HG02981 (cell line): Measurements from ENCODE around the gene INTS11.
A peak's percentile ranks its signal among the peaks of the same experiment; 100 is the strongest.

Experiments
- ATAC-seq: cut with Tn5 transposase; IDR thresholded peaks from one replicate; pipeline ENCODE4 v1.9.1; 2021; ENCODE audit warnings: mild to moderate bottlenecking, moderate library complexity; ENCODE audit not compliant: unreplicated experiment

INTS11 gene

DNA sequence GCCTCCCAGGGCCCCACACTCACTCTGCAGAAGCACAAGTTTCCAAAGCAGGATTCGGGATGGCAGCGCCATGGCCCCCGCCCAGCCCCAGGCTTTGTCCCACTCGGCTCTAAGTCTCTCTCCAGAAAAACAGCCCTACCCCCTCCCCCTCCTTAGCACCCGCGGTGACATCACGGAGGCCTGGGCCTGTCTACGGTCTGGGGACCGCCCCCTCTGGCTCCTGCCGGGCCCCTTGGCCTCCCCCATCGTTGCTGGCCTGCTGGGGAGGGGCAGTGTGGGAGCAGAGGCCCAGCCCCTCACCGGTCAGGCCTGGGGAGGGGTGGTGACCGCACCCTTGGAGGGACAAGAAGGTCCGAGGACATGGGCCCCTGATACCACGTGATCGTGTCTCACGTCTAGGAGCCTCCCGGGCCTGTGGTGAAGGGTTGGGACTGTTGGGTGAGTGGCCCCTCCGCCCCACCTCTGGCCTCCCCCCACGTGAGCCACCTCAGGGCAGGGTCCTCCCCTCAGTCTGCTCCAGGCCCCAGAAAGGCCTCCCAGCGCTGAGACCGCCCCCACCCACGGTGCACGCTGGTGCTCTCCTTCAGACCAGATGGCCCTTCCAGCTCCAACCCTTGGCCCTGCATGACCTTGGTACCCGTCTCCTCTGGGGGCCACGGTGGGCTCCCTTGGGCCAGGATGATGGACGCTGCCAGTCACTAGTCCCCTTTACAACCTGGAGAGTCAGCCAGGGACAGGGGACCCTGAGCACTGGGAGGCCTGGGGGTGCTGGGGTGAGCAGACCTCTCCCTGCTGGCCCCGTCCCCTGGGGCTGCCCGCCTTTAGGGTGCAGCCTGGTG lies 34.2 kb upstream of the INTS11 start, which contains the start of gene MXRA8:
TSS of gene MXRA8 (minus strand) at position 123 of the 839 bp plus-strand sequence. CDS start at position 72, 51 bp downstream.
- ATAC-seq: no peak

DNA sequence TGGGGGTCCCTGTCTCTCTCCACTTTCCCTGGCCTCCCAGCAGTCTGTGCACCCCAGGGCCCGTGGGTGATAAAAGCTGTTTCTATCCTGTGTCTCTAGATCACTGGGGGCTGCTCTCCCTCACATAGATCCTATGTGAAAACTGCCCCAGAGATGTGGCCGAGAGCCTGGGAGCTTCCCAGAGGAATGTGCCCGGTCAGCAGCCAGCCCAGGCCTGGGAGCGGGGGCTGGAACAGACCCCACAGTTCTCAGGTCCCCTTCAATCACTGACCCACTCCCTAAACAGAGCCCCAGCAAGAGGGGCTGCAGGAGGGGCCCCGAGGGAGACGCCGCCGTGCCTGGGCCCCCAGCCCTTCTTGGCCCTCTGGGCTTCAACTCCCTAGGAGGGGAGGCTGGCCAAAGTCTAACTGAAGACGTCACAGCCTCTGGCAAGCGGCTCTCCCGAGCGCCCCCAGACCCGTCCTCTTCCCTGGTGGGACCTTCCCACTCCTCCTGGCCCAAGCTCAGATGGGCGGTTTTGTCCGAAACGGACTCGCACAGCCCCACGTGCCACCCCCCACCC lies 33.5 kb upstream of the INTS11 start:
- no peak for ATAC-seq

DNA sequence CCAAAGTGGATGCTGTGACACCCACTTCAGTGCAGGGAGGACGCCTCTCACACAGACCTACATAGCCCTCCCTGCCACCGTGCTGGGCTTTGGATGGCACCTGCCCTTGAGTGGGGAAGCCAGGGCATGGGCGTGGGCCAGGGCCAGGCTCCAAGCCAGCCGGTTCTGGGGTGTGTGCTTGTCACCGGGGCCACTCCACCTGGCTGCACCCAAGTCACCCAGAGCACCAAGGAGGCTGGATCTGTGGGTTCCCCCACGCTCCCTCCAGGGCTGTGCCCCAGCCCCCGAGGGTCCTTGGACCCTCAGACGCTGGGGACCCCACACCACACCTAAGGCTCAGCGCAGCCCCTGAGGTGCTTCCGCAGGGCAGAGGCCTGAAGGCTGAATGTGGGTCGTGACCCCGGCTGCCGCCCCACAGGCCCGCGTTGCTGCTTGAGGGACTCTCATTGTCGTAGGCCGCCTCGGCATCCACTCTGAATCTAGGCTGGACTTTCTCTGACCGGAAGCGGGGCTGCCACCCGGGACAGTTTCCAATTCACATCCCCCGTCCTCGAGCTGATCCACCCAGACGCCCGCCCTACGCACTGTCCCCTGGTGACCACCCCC lies 32.4 kb upstream of the INTS11 start:
- ATAC-seq: no peak

DNA sequence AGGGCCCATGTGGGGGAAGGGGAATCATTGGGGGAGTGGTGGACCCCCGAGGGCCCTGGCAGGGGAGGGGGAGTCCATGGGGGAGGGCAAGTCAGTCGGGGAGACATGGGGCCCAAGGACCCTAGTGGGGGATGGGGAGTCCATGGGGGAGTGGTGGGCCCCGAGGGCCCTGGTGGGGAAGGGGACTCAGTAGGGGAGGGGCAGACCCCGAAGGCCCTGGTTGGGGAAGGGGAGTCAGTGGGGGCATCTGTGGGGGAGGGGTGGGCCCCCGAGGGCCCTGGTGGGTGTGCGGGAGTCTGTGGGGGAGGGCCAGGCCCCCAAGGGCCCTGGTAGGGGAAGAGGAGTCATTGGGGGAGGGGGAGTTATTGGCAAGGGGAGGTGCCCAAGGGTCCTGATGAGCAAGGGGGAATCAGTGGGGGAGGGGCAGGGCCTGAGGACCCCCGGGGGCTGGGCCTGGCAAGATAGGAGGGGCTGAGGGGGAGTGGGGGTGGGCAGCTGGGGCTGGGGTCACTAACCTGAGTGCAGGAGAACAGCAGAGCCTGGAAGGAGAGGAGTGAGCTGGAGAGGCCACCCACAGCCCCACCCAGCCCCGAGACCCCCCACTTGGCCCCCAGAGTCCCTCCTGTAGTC lies 31.8 kb upstream of the INTS11 start:
- ATAC-seq: no peak

DNA sequence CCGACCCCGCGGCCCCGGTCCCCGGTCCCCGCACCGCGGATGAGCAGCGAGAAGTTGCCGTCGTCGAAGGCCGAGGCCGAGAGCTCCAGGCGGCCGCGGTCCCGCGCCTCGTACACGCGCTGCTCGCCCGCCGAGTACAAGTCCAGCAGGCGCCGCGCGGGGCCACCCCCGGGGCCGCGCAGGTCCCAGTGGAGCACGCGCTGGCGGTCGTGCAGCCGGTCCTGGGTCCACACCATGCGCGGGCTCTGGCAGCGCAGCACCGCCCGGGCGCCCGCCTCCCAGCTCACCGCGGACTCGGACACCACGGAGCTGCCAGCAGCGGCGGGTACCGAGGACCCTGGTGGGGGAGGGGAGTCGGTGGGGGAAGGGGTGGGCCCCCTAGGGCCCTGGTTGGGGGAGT lies 31.0 kb upstream of the INTS11 start:
- no peak for ATAC-seq

DNA sequence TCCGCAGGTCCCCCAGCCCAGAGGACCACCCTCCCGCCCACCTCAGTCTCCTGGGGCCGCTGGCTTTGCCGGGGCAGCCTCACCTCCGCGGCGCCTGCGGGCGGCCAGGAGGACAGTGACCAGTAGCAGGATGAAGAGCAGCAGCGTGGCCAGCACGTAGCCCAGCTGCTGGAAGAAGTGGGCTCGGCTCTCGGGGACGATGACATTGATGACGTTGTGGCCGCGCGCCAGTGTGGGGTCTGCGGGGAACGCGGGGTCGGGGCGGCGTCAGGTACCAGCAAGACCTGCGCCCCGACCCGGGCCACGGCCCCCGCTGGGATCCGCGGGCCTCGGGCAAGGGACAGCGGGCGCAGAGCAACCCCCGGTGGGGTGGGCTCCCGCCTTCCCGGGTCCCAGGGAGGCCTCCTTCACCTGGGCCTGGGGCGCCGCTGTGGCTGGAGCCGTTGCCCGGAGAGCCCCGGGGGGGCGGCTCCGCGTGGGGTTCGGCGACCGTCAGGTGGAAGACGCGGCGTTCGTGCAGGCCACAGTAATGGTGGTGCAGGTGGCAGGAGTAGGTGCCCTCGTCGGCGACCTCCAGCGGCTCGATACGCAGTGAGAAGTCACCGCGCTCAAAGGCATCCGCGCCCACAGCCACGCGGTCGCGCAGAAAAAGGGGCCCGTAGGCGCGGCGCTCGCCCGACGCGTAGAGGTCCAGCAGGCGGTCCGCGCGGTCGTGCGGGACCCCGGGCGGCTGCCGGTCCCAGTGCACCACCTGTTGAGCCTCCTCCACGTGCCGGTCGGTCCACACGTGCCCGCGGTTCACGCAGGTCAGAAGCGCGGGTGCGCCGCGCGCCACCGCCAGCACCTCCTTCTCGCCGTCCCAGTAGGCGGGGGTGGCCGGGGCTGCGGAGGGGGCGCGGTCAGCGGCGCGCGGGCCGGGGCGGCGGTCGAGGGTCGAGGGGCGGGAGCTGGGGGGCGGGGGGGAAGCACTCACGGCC lies 30.1 kb upstream of the INTS11 start:
- ATAC-seq: no peak

DNA sequence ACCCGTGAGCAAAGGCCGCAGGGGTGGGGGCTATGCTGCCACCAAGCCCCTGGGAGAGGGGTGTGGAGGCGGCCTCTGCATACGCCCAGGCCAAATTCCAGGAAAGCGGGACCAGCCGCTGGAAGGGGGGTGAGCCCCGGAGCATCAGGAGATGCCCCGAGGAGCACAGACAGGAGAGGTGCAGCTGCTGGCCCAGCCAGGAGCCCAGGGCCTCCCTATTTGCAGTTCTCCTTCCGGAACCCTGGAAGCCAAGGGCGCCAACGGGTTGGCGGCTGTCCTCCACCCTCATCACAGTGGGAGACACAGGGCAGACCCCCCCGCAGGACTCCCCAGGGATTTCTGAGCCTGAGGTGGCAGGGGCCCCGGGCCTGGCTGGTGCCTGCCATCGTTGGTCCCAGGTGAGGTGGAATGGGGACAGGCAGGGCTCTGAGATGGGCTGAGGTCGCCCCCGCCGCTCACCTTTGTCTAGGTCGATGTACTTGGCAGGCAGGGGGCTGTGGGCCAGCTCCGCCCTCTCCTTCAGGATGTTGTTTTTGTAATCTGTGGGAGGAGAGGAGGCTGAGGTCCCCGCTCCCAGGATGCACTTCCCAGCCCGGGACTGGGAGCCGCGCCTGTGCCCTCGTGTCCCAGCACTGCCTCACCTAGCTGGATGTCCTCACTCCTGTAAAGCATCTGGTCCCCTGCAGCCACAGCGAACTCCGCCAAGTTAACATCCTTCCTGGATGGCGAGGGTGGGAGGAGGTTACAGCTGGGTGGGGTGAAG lies 29.1 kb upstream of the INTS11 start:
- no peak for ATAC-seq

DNA sequence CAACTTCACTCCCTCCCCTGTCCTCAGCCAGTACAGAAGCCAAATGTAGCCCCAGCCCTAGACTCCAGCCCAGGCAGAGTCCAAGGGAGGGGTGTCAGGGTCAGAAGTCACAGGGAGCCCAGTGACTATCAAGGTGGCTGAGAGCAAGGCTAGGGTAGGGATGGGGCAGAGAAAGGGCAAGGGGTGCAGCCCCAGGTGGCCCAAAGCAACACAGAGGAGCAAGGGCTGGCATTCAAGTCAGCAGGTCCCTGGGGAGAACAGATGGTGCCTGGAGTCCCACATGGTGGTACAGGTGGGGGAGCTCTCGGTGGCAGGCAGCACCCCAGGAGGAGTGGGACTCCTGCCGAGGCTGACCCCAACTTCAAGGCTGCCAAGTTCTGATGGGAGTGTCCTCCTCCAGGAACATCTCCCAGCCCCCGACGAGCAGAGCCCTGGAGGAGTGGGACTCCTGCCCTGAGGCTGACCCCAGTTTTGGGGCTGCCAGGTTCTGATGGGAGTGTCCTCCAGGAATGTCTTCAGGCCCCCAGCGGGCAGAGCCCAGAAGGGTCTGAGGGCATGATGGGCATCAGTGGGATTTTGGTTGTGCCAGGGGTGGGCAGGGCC lies 28.4 kb upstream of the INTS11 start:
- ATAC-seq: no peak

DNA sequence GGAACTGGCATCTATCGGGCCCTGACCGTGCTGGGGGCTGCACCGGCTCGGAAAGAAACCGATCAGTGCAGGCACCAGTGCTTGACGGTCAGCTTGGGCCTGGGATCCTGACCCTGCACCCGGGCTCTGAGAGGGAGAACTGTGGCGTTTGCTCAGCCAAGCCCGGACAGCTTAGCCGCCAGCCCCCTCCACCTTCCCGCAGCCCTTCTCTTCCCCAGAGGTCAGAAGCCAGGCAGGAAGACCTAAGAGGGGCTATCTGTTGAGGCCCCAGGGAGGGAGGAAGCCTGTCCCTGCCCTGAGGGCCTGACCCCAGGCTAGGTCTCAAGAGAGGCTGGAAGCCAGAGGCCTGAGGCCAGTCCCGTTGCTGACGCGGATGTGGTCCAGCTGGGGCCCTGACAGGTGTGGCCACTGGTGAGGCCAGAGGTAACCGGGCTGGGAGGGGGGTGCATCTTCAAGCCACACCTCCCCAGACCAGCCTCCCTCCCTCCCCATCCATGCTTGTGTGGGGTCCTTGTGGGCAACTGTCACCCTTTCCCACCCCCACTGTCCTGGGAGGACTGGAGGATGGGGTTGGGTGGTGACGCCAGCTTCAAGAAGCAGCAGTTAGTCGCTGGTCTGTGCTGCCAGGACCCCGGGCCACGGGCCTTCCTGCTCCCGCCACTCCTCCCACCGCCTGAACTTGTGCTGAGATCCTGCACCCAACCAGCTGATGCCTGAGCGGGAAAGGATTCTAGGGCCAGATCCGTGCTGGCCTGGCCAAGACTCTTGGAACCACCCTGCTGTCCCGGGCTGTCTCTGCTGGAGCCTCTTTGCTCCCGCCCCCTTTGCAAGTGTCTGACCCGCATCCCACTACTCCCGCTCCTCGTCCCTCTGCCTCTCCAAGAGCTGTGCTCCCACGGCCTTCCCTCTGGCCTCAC lies 27.3 kb upstream of the INTS11 start:
- ATAC-seq: no peak

DNA sequence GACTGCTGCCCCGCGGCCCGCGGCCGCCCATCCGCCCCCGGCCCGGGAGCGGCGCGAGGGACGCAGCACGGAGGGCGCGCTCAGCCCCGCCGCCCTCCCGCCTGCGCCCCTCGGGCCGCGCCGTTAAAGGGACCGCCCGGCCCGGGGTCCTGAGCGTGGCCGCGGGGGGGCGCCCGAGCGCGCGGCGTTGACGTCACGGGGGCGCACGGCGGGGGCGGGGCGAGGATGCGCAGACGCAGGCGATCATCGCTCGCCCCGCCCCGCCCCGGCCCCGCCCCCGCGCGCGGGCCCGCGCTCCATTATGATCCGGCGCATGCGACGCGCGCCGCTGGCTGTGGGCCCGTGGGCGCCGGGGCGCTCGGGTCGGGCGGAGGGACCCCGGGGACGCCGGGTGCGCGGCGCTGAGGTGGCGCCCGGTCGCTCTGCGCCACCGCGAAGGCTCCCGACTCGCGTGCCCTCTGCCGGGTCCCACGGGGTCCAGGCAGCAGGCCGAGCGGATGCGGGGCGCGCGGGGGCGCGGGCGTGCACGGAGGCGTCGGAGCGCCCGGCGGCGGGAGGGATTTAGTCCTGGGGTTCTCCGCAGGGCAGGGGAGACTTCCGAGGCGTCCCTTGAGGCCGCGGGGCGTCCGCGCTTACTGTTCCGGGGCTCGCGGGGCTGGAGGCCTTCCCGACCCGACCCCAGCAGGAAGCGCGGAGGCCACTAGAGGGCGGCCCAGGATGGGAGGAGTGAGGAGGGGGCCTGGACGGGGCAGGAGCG lies 25.0 kb upstream of the INTS11 start, which contains the start of gene DVL1:
TSS of gene DVL1 (minus strand) at position 163 of the 757 bp plus-strand sequence. CDS start 353 bp downstream, outside the sequence.
- ATAC-seq: peak; percentile 64

DNA sequence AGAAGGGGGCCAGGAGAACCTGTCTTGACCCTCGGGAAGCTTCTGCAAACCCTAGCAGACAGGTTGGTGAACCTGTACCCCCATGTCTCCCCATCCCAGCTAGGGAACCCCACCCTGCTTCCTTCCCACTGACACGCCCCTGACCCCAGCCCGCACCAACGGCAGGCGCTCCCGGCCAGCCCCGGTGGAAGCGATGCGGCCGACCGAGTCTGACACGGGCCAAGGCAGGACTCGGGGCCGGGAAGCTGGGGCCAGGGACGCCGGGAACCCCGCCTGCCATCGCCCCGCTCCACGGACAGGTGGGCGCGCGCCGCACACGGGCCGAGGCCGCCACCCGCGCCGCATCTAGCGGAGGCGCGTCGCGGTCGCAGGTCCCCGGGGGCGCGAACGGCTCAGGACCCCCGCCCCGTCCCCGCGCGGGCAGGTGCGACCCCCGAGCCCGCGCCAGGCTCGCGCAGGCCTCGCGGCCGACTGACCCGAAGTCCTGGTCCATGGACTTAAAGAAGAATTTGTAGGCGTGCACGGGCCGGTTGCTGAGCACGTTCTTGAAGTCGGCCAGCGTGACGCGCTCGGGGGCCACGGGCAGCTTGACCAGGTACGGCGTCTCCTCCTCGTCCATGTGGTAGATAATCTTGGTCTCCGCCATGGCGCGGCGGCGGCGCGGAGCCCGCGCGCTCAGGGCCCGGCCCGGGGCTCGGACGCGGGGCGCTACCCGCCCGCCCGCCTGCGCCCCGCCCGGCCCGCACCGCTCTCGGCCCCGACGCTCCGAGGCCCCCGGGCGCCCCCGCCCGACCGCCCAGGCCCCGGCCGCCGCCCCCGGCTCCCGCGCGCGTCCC lies 24.2 kb upstream of the INTS11 start:
- peak; percentile 23 for ATAC-seq

DNA sequence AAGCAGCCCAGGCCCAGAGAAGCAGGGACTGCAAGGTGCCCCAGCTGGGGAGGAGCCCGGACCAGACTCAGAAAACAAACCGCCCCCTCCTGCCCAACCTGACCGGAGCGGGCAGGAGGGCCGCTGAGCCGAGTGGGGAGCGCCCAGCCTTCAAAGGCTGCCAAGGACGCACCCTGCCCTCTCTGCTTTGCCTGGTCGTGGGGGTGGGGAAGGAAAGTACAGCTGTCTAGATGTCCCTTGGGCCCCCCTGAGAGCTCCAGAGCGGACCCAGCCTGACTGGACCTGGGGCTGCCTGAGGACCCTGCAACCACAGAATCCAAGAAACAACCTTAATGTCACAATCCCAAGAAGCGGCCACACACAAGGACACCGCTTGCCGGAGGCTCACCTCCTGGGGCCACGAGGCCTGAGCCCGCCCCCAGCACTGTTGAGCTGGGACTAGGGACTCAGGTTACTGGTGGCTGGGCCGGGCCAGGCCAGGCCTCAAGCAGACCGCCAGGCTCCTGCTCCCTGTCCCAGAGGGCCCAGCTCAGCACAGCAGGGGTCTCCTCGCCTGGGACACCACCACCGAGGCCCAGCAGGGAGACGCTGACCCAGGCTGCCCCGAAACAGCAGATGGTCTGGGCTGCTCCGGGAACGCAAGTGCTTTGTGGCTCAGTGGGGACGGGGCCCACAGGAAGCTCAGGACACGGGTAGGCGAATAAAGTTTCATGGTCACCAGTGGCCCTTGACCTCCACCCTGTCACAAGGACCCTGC lies 23.4 kb upstream of the INTS11 start:
- ATAC-seq: no peak

DNA sequence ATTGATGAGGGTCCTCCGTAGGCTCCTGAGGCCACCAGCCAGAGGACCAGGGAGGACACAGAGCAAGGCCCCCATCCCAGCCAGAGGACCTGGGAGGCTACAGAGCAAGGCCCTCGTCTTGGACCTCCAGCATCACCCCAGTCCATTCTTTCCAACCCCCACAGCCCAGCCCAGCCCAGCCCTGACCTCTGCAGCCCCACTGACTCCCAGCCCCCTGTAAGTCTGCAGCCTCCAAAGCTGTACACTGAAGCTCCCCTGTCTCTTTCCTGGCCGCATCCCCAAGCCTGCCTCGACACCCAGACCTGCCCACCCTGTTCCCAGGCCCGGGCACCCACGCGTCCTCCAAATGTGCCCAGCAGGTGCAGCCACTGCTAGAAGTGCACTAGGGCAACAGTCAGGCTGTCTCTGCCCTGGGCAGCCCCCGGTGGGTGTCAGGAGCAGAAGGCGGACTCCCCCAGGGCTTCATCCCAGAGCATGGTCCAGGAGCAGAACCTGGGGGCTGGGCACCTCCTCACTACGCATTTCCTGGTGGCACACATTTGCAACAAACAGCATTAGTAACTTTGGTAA lies 22.7 kb upstream of the INTS11 start:
- ATAC-seq: no peak

DNA sequence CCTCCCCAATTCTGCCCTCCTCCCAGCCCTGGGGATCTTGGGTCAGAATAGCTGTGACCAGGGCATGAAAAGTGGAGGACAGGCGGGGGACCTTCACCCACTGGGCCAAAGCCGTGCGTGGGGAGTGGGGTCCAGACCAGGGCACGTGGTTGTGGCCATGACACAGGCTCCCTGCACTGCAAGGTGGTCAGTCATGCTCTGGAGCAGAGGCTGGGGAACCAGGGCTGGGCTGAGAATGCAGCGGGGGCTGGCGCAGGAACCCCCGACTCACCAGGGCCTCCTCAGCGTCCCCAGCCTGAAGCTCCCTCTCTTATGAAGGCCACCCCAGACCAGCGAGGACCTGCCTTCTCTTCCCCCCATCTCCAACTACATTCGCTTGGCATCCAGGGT lies 22.0 kb upstream of the INTS11 start:
- ATAC-seq: no peak

DNA sequence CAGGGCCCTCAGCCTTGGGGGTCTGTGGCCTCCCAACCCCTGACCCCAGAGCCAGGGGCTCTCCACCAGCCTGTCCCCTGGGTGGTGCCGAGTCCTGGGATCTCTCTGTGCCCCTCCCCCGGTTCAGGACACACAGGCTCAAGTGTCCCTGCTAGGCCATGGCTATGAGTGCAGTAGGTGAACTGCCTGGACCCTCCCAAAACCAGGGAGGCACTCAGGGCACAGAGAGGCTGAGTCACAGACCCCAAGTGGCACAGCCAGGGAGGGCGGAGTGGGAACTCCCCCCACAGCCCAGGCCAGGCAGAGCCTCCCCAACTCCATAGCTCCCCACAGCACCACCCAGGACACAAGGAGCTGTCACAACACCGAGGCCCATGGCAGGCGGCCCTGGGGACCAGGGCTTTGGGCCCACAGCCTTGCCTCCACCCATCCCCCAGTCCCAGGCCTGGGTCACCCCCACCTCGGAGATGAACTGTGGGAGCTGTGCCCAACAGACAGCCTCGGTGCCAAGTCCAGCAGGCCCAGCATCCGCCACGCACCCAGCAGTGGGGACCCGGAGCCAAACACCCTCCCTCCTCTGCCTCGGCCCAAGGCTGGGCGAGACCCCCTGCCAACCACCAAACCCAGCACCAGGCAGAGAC lies 21.5 kb upstream of the INTS11 start:
- no peak for ATAC-seq
